ENCODE data around the gene LUC7L.

GRCh38 chr16:169014-169413 lies 60.2 kb downstream of the LUC7L start:
- TF ChIP-seq, protein P1, sequence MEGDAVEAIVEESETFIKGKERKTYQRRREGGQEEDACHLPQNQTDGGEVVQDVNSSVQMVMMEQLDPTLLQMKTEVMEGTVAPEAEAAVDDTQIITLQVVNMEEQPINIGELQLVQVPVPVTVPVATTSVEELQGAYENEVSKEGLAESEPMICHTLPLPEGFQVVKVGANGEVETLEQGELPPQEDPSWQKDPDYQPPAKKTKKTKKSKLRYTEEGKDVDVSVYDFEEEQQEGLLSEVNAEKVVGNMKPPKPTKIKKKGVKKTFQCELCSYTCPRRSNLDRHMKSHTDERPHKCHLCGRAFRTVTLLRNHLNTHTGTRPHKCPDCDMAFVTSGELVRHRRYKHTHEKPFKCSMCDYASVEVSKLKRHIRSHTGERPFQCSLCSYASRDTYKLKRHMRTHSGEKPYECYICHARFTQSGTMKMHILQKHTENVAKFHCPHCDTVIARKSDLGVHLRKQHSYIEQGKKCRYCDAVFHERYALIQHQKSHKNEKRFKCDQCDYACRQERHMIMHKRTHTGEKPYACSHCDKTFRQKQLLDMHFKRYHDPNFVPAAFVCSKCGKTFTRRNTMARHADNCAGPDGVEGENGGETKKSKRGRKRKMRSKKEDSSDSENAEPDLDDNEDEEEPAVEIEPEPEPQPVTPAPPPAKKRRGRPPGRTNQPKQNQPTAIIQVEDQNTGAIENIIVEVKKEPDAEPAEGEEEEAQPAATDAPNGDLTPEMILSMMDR (IDR thresholded peaks at IDR 0.05): no peak
- no peak for TF ChIP-seq POLR2A (IDR thresholded peaks at IDR 0.05)

All from testis (tissue), 2 donors.